Dedifferentiated amniotic fluid mesenchymal stem cell (primary cell): ENCODE data around the gene RYR1.
"Not testable (repeated sequence)": the region's sequence is repeated elsewhere in the genome, so short reads cannot be mapped to it uniquely, and the experiment has no call there.

Experiments used
- DNase-seq: peaks from one replicate; pipeline ENCODE4 v3.0.0-alpha.2; 2016; ENCODE audit errors: extremely low spot score

Gene RYR1

GRCh38 chr19:38427035-38427677 lies 6.3 kb upstream of the RYR1 start:
- DNase-seq, result not testable (repeated sequence)

DNA sequence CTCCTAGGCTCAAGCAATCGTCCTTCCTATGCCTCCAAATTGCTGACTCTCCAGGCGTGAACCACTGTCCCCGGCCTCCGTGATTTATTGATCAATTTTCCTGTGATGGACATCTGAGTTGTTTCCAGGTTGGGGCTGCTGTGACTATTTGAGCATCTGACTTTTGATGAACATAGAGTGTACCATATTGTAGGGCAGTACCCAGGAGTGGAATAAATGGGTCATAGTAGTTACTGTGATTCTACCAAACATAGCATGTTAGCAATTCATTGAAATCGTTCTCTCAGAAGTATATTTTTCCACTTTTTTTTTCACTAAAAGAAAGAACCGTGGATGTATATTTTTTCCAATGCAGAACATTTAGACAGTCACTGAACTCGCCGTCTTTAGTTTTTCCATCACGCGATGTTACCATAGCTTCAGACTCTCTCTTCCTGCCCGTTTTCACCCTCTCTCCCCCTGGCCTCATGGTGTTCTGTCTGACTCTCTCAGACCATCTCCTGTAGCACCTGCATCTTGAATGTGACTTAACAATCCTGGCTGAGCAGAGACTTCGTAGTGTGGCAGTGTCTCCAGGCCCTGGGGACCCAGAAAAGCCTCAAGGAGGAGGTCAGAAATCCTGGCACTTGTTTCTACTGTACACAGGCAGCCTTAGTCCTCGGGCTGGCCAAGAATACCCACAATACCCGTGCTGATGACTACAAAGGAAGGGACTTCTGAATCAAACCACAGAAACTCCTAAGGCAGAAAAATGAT lies 4.3 kb upstream of the RYR1 start:
- no peak for DNase-seq

GRCh38 chr19:38429811-38430156 lies 3.7 kb upstream of the RYR1 start:
- no peak for DNase-seq

DNA sequence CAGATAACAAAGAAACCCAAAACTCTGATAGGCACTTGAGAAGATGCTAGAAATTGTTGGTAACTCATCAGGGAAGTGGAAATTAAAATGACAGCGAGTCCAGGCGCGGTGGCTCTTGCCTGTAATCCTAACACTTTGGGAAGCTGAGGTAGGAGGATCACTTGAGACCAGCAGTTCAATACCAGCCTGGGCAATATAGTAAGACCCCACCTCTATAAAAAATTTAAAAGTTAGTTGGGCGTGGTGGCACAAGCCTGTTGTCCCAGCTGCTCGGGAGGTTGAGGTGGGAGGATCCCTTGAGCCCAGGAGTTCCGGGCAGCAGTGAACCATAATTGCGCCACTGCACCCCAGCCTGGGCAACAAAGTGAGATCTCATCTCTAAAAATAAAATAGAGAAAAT lies 2.6 kb upstream of the RYR1 start:
- no peak for DNase-seq

GRCh38 chr19:38434549-38435051 lies 1.1 kb downstream of the RYR1 start:
- DNase-seq, result no peak

DNA sequence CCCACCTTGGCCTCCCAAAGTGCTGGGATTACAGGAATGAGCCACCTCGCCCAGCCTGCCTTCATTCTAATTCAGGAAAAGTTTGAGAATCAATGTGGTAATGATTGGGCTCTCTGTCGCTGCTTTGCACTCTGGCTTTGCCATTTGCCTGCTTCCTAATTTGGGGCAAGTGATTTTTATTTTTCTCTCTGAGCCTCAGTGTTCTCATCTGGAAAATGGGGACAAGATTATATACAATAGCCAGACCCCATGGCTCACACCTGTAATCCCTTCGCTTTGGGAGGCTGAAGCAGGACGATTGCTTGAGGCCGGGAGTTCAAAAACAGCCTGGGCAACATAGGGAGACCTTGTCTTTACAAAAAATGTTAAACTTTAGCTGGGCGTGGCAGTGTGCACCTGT lies 3.8 kb downstream of the RYR1 start:
- no peak for DNase-seq

- DNase-seq, result no peak
Measured at GRCh38 chr19:38437917-38438316, 4.4 kb downstream of the RYR1 start.

DNA sequence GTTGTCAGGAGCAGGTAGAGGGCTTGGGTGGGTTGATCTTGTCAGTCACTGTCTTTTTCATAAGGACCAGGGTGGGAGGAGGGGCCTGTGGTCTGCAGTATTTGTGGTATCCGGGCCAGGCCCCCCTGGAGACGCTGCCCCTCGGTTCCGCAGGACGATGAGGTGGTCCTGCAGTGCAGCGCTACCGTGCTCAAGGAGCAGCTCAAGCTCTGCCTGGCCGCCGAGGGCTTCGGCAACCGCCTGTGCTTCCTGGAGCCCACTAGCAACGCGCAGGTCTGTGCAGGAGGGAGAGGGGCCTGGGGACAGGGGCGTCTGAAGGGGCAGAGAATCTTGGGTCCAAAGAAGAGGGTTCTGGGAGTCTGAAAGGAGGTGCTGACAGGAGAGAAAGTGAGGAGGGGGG lies 7.1 kb downstream of the RYR1 start:
- no peak for DNase-seq

DNA sequence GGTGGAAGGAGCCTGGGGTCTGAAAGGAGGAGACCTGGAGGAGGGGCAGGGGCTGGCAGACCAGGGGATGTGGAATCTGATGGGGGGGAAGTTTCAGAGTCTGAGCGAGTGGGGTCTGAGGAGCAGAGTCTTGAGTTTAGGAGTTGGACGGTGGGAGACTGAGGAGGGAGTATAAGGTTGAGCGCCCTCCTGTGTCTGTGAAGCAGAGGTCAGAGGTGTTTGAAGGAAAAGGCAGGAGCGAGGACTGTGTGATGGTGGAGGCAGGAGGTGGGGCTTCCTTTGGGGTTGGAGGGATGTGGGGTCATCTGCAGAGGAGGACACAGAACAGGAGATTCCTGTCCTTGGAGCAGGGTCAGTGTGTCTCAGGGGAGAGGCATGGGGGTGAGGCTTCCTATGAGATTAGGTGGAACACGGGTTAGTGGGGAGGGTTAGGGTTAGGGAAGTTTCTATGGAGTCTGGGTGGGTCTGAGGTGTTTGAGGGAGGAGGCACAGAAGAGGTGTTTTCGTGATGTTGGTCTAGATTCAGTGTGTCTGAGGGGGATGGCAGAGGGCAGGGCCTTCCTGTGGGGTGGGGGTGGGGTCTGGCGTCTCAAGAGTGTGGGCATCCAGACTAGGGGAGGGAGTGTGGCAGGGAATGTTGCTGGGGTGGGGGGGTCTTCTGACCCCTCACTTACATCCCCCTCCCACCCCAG lies 8.3 kb downstream of the RYR1 start:
- DNase-seq, result no peak

- no peak for DNase-seq
Measured at GRCh38 chr19:38442736-38443135, 9.2 kb downstream of the RYR1 start.

DNA sequence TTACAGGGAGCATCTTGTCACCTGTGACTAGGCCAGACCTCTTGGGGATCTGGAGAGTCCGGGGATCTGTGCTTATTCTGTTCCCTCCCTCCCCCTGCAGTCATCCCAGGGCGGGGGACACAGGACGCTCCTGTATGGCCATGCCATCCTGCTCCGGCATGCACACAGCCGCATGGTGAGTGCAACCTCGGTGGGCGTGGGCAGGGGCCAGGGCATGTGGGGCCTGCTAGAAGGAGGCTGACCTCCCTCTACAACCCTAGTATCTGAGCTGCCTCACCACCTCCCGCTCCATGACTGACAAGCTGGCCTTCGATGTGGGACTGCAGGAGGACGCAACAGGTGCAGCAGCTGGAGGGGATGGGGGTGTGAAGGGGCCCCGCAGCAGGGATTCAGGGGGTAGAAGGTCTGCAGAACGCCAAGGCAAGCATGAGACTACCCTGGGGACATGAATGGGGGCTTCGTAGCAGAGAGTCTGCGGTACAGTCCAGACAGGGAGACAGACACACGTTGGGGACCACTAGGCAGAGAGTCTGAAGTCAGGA lies 10.0 kb downstream of the RYR1 start:
- DNase-seq, result no peak

GRCh38 chr19:38444026-38444425 lies 10.5 kb downstream of the RYR1 start:
- no peak for DNase-seq

DNA sequence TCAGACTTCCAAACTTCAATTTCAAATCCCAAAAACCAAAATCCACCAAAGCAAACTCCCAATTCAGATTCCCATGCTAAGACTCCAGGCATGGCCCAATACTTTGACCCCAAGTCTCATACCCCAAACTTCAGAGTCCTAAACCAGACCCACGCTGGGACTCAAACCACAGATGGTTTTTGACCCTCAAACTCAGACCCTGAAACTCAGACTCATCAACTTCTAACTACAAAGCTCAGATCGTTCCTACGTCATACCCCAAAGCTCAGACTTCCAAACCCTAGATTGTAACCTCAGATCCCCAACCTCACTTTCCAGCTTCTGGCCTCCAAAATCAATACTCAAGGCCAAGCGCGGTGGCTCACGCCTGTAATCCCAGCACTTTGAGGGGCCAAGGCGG lies 11.9 kb downstream of the RYR1 start:
- DNase-seq, result no peak

GRCh38 chr19:38448225-38448624 lies 14.7 kb downstream of the RYR1 start:
- DNase-seq, result no peak

DNA sequence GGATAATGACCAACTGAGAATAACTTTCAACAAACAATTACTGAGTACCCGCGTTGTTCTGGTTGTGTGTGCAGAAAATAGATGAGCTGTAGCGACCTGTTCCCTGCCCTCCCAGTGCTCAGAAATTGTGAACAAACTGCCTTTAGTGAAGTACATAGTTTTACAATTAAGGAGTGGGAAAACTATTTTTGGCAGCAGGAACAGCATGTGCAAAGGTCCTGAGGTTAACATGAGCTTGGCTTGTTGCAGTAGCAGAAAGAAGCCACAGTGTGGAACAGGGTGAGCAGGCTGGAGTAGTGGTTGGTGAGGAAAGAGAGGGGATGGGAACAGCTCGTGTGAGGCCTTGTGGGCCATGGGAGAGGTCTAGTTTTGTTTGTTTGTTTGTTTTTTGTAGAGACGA lies 16.0 kb downstream of the RYR1 start:
- DNase-seq, result no peak

- DNase-seq, result no peak
Measured at GRCh38 chr19:38451036-38451435, 17.5 kb downstream of the RYR1 start.

DNA sequence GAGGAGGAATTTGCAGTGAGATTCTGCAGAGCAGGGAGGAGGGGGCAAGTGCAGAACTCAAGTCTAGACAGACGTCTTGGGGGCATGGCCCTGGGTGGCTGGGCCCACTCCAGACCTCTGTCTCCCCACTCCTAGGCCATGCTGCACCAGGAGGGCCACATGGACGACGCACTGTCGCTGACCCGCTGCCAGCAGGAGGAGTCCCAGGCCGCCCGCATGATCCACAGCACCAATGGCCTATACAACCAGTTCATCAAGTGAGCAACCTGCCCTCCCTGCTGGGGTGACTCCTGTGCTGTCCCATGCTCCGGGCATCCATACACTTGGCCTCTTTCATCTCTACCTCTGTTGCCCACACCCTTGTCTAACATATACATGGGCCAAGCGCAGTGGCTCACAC lies 18.1 kb downstream of the RYR1 start:
- DNase-seq, result no peak

DNA sequence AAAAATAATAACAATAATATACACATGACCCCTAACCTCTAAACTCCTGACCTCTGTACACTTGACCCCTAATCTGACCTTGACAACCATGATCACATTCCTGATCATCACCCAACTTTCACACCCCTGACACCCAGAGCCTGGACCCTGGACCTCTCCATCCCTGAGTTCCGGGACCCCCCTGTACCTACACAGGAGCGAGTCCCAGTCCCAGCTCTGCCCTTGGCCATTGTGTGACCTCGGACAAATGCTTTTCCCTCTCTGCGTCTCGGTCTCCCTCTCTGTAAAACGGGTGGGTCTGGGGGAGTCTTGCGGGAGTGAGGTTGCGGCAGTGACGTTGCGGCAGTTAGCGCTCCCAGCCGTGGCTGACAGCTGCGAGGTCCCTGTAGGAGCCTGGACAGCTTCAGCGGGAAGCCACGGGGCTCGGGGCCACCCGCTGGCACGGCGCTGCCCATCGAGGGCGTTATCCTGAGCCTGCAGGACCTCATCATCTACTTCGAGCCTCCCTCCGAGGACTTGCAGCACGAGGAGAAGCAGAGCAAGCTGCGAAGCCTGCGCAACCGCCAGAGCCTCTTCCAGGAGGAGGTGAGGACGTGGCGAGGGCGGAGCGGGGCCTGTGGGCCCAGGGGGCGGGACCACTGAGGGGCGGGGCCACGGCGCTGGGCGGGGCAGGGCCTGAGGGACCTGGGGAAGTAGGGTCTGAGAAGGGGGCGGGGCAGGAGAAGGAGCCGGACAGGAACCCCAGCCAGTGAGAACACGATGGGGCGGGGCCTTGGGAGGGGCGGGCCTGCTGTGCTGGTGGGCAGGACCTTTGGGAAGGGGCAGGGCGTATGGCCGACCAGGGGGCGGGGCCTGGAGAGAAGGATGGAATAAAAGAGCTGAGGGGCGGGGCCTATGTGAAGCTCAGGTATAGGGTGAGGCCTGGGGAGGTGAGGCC lies 19.2 kb downstream of the RYR1 start:
- DNase-seq, result no peak

GRCh38 chr19:38453596-38453995 lies 20.1 kb downstream of the RYR1 start:
- no peak for DNase-seq

DNA sequence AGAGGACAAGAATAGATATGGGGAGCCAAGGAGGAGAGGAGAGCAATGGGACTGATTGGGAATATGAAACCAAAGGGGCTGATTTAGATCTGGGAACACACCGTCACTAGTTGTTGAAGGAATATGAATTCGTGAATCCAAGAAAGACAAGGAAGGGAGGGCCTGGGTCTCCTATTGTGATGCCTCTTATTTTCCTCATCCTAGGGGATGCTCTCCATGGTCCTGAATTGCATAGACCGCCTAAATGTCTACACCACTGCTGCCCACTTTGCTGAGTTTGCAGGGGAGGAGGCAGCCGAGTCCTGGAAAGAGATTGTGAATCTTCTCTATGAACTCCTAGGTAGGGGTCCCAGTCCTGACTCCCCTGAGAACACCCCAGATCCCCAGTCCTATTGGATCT lies 21.5 kb downstream of the RYR1 start:
- no peak for DNase-seq

- no peak for DNase-seq
Measured at GRCh38 chr19:38457202-38457601, 23.7 kb downstream of the RYR1 start.
